Natural killer cell treated with Interleukin-12 subunit alpha and Interleukin-12 subunit beta and Interleukin-15 and Interleukin-18, amount 100 ng/mL, for 72 hours (primary cell): ENCODE measurements around the gene CALML6. TPM values are rescaled to one million over a fixed set of nuclear protein-coding genes. Genes with fewer than 3 reads are reported as not detected.
A peak's percentile ranks its signal among the peaks of the same experiment; 100 is the strongest.

Experiments used
- ATAC-seq, 2 donors: fragments of 150-1000 bp; cut with Tn5 transposase in 1 of 2; sonication (Bioruptor Pico), chemical (Tn5 transposase) in 1 of 2; 2 replicates each; pipeline ENCODE4 v1.10.0; 2021
- DNase-seq: peaks from one replicate; pipeline ENCODE4 v3.0.0; 2022; ENCODE audit warnings: low spot score
- H3K27ac Mint-ChIP-seq, 2 donors: 1 replicate in 1 of 2; 2 replicates in 1 of 2; pipeline ENCODE4 v1.8.0; 2022; ENCODE audit warnings: mixed read lengths in 2 of 2, mild to moderate bottlenecking in 1 of 2, moderate library complexity in 1 of 2
- H3K27me3 Mint-ChIP-seq, 2 donors: 1 replicate in 1 of 2; 2 replicates in 1 of 2; pipeline ENCODE4 v1.8.0; 2022; ENCODE audit warnings: mixed read lengths in 2 of 2
- H3K36me3 Mint-ChIP-seq: one replicate; pipeline ENCODE4 v1.8.0; 2022; ENCODE audit warnings: mixed read lengths
- H3K4me1 Mint-ChIP-seq, 2 donors: 1 replicate in 1 of 2; 2 replicates in 1 of 2; pipeline ENCODE4 v1.8.0; 2022; ENCODE audit warnings: low read depth in 2 of 2, mixed read lengths in 2 of 2, mild to moderate bottlenecking in 1 of 2
- H3K4me3 Mint-ChIP-seq: one replicate; pipeline ENCODE4 v1.8.0; 2022; ENCODE audit warnings: mixed read lengths
- H3K9me3 Mint-ChIP-seq: 2 replicates; pipeline ENCODE4 v1.8.0; 2022; ENCODE audit warnings: mixed read lengths
- total RNA-seq, 2 donors: library from RNA; stranded (reverse); gene quantifications; one replicate each; pipeline ENCODE4 v1.2.3, GENCODE V29; 2022

The CALML6 gene, protein sequence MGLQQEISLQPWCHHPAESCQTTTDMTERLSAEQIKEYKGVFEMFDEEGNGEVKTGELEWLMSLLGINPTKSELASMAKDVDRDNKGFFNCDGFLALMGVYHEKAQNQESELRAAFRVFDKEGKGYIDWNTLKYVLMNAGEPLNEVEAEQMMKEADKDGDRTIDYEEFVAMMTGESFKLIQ
- total RNA-seq, result 1 to 10 TPM in 1 of 2 donors, under 1 TPM in 1; 1.00 to 1.2 TPM

DNA sequence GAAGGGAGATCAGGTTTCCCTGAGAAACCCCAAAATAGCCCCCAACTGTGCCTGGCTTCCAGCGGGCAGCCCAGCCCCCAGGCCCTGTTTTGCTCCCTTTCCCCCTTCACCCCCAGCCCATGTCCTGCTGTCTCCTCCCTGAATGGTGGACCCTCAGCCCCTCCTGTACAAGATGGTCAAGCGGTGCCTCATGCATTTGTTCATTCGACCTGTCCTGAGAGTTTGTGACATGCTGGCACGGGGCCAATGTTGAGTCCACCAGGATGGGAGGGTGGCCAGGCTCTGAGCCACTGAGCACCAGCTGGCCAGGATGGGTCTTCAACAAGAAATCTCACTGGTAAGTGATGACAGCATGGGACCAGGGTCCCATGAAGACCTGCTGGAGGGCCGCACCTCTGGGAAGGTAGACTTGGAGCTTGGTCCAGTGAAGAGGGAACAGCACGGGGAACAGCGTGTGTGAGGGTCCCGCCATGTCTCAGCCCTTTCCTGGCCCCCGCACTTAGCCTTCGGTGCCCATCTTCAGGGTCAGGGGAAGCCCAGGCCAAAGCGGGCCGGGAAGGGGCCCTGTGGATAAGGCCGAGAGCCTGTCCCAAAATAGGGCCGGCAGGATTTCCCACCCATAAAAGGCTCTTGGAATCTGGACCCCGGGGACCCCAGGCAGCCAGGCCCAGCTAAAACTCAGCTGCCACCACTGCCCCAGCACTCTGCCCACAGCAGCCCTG lies at the start of gene CALML6:
CALML6 (plus strand) TSS at position 290 of the 722 bp plus-strand sequence; CDS start at position 311, 21 bp downstream.
- H3K4me1 Mint-ChIP-seq, result peaks cover 4 to 8% of the 10 kb centered on the region in 2 donors
- H3K36me3 Mint-ChIP-seq, result no peaks in the 10 kb centered on the region
- ATAC-seq (no peak), DNase-seq (no peak)
- H3K27me3 Mint-ChIP-seq, result no peaks in the 10 kb centered on the region
- H3K9me3 Mint-ChIP-seq, result no peaks in the 10 kb centered on the region
- no peak within 1 kb of the TSS for H3K27ac Mint-ChIP-seq
- H3K4me3 Mint-ChIP-seq, result no peak within 1 kb of the TSS

DNA sequence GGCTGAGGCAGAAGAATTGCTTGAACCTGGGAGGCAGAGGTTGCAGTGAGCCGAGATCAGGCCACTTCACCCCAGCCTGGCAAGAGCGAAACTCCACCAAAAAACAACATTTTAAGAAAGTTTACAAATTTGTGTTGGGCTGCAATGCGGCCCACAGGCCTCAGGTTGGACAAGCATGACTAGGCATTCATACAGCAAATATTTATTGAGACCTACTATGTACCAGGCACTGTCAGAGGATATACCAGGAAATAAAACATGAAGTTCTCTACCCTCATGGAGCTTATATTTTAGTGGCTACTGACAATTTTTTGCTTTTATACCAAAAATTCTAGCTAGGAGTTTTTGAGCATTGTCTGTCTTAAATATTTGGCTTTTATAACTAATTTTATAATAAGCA lies 47.9 kb upstream of the CALML6 start:
- Mint-ChIP-seq H3K36me3 (no peaks in the 10 kb centered on the region), H3K27me3 (no peaks in the 10 kb centered on the region), H3K9me3 (no peaks in the 10 kb centered on the region), H3K27ac (no peak overlapping the region), H3K4me3 (no peak overlapping the region), H3K4me1 (peaks cover 60 to 61% of the 10 kb centered on the region in 2 donors)
- ATAC-seq (no peak), DNase-seq (no peak)

DNA sequence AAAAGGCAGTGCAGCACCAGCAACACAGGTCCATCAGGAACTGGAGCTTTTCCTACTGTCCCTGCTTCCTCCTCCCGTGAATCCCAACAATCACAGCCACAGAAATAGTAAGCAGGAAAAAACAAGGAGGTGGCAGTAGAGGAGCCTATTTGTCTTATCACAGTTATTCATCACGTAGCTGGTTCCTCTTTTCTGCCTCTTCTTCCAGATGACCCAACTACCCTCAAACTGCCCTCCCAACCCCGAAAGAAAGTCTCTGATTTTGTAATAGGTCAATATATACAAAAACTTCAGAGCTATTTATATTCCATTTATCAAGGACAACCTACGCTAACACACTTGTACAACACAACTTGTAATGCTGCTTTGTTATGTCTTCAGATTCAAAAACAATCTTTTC lies 45.6 kb upstream of the CALML6 start:
- Mint-ChIP-seq H3K4me1 (peaks cover 59 to 60% of the 10 kb centered on the region in 2 donors), H3K36me3 (no peaks in the 10 kb centered on the region), H3K4me3 (no peak overlapping the region), H3K27ac (peak overlapping the region; percentile 18 to 39), H3K9me3 (no peaks in the 10 kb centered on the region), H3K27me3 (no peaks in the 10 kb centered on the region)
- DNase-seq (no peak), ATAC-seq (no peak)

DNA sequence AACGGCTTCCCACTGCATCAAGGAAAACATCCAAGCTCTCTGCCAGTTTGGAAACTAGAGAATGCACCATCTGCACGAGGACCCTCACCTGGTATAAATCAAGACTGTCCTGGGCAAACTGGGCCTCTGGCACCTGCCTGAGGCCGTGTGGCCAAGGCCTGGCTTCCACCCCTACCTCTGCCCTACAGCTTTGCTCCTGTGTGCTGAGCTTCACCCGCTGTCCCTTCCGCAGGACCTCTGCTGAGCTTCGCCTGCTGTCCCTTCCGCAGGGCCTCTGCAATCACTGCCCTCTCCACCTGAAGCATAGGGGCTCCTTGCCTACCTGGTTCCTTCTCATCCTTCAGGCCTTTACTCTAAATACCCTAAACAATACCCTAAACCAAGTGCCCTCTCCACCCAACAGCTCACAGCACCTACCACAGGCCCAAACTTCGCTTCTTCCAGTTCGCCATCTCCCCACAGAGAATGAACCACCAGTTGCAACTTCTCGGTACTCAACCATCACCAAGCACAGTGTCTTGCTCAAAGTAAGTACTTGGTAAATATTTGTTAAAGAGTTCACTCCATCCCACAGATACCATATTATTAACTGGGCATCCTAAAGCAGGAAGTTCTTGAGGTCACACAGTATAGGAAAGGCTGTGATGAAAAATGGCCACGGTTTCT lies 42.6 kb upstream of the CALML6 start:
- H3K27ac Mint-ChIP-seq, result peak overlapping the region in 1 of 2 donors; percentile 11
- H3K4me3 Mint-ChIP-seq, result peak overlapping the region; percentile 7

DNA sequence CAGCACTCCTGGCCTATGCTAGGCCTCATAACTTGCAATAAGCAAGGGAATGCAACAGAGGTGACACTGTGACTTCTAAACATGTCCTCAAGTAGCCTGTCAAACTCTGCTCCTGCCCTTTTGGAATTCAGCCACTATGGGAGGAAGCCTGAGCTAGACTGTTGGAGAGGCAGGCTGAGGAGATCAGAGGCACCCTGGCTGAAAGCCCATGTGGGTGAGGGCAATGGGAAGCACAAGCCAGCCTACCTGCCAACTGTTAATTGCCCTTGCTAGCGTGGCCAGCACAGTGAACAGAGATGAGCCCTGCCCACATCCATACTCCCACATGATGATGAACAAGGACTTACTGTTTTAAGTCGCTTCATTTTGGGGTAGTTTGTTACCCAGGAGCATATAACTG lies 41.9 kb upstream of the CALML6 start:
- DNase-seq (peak; percentile 10), ATAC-seq (no peak)
- Mint-ChIP-seq H3K27me3 (no peaks in the 10 kb centered on the region), H3K36me3 (no peaks in the 10 kb centered on the region), H3K4me1 (peaks cover 69% of the 10 kb centered on the region in 2 donors), H3K27ac (peak overlapping the region in 1 of 2 donors; percentile 11), H3K4me3 (no peak overlapping the region), H3K9me3 (no peaks in the 10 kb centered on the region)

More for the DNA sequence above, 42.6 kb upstream of the CALML6 start:
- ATAC-seq (no peak), DNase-seq (no peak)
- H3K27me3 Mint-ChIP-seq, result no peaks in the 10 kb centered on the region
- H3K9me3 Mint-ChIP-seq, result no peaks in the 10 kb centered on the region
- no peaks in the 10 kb centered on the region for H3K36me3 Mint-ChIP-seq
- H3K4me1 Mint-ChIP-seq, result peaks cover 64 to 67% of the 10 kb centered on the region in 2 donors

DNA sequence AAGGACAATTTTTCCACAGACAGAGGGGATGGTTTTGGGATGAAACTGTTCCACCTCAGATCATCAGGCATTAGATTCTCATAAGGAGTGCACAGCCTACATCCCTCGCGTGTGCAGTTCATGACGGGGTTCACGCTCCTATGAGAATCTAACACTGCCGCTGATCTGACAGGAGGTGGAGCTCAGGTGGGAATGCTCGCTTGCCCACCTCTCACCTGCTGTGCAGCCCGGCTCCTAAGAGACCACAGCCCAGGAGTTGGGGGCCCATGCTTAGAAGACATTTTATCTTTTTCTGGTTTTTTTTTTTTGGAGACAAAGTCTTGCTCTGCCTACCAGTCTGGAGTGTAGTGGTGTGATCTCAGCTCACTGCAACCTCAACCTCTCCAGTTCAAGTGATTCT lies 40.2 kb upstream of the CALML6 start:
- H3K27me3 Mint-ChIP-seq, result no peaks in the 10 kb centered on the region
- H3K4me1 Mint-ChIP-seq, result peaks cover 70 to 71% of the 10 kb centered on the region in 2 donors
- ATAC-seq (no peak), DNase-seq (no peak)
- H3K27ac Mint-ChIP-seq, result no peak overlapping the region
- no peak overlapping the region for H3K4me3 Mint-ChIP-seq
- H3K36me3 Mint-ChIP-seq, result peaks cover 6% of the 10 kb centered on the region
- H3K9me3 Mint-ChIP-seq, result no peaks in the 10 kb centered on the region

DNA sequence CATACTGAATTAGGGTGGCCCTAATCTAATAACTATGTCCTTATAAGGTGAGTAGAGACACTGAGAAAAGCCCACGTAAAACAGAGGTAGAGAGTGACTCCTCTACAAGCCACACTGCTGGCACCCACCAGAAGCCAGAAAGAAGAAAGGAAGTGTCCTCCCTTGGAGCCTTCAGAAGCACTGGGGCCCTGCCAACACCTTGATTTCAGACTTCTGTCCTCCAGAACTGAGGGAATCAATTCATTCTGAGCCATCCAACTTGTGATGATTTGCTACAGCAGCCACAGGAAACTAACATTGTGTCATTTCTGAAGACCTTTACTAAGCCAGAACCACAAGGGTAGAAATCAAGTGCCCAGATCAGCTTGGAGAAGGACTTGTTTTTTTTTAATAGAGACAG lies 39.1 kb upstream of the CALML6 start:
- peak; percentile 54 to 87 for ATAC-seq
- no peaks in the 10 kb centered on the region for H3K9me3 Mint-ChIP-seq
- peaks cover 6% of the 10 kb centered on the region for H3K36me3 Mint-ChIP-seq
- H3K27me3 Mint-ChIP-seq, result no peaks in the 10 kb centered on the region
- H3K4me1 Mint-ChIP-seq, result peaks cover 65 to 66% of the 10 kb centered on the region in 2 donors
- H3K4me3 Mint-ChIP-seq, result peak overlapping the region; percentile 84
- DNase-seq, result no peak
- H3K27ac Mint-ChIP-seq, result peak overlapping the region; percentile 87

DNA sequence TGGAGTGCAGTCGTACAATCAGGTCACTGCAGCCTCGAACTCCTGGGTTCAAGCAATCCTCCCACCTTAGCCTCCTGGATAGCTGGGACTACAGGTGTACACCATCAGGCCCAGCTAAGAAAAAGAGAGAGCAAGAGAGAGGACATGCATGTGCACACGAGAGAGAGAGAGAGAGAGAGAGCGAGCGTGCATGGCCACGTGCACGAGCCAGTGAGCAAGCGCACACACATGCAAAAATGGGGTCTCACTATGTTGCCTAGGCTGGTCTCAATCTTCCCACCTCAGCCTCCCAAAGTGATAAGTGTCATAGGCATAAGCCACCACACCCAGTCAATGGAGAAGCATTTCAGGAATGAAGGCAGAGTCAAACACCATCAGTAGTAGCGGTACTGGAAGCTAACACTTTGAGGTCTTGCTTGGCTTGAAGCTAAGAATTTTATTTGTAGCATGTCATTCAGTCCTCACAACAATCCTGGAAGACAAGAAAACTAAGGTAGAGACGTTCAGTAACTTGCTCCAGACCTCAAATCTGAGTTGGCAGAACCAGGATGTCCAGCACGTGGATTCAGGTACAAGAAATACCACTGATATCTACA lies 38.6 kb upstream of the CALML6 start:
- Mint-ChIP-seq H3K27ac (peak overlapping the region; percentile 87), H3K4me1 (peaks cover 65 to 66% of the 10 kb centered on the region in 2 donors), H3K4me3 (peak overlapping the region; percentile 84), H3K27me3 (no peaks in the 10 kb centered on the region), H3K36me3 (peaks cover 6% of the 10 kb centered on the region), H3K9me3 (no peaks in the 10 kb centered on the region)
- ATAC-seq (peak in 1 of 2 donors; percentile 6), DNase-seq (peak; percentile 6)

DNA sequence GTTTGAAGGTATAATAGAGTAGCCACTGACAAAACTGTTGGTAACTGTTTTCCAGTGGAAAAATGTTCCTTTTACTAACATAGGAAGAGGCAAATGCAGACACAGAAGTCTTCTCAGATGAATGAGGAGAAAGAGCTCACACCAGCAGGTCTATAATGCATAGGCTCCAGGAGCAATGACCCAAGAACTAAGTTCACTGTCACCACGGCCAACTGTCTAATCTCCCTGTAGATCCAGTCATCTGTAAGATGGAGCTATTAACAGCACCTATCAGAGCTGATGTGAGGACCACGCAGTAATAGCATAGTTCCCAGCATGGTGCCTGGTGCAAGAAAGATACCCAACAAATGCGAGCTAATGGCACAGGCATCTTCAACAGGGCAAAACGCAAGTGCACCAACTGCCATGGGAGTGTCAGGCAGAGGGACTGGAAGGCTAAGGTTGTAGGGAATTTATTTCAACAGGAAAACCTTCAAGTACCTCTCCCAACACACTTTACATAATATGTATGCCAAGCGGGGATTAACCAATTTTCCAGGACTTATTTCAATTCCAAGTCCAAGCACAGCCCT lies 37.1 kb upstream of the CALML6 start:
- no peak for ATAC-seq
- H3K27ac Mint-ChIP-seq, result peak overlapping the region in 1 of 2 donors; percentile 17

DNA sequence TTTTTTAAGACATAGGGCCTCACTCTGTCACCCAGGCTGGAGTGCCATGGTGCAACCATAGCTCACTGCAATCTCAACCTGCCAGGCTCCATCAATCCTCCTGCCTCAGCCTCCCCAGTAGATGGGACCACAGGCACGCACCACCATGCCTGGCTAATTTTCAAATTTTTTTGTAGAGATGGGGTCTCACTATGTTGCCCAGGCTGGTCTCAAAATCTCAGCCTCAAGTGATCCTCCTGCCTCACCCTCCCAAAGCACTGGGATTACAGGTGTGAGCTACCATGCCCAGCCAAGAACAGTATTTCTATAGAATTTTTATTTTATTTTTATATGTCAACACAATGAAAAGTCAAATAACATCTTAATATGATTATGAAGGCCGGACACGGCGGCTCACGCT lies 35.1 kb upstream of the CALML6 start:
- H3K9me3 Mint-ChIP-seq, result no peaks in the 10 kb centered on the region
- H3K4me1 Mint-ChIP-seq, result peaks cover 56 to 59% of the 10 kb centered on the region in 2 donors
- no peak overlapping the region for H3K27ac Mint-ChIP-seq
- no peak for DNase-seq
- no peak overlapping the region for H3K4me3 Mint-ChIP-seq
- peaks cover 6% of the 10 kb centered on the region for H3K36me3 Mint-ChIP-seq
- no peak for ATAC-seq
- no peaks in the 10 kb centered on the region for H3K27me3 Mint-ChIP-seq

More for the DNA sequence above, 37.1 kb upstream of the CALML6 start:
- Mint-ChIP-seq H3K36me3 (peaks cover 6% of the 10 kb centered on the region), H3K4me1 (peaks cover 59 to 62% of the 10 kb centered on the region in 2 donors), H3K4me3 (no peak overlapping the region), H3K9me3 (no peaks in the 10 kb centered on the region), H3K27me3 (no peaks in the 10 kb centered on the region)
- DNase-seq, result no peak

DNA sequence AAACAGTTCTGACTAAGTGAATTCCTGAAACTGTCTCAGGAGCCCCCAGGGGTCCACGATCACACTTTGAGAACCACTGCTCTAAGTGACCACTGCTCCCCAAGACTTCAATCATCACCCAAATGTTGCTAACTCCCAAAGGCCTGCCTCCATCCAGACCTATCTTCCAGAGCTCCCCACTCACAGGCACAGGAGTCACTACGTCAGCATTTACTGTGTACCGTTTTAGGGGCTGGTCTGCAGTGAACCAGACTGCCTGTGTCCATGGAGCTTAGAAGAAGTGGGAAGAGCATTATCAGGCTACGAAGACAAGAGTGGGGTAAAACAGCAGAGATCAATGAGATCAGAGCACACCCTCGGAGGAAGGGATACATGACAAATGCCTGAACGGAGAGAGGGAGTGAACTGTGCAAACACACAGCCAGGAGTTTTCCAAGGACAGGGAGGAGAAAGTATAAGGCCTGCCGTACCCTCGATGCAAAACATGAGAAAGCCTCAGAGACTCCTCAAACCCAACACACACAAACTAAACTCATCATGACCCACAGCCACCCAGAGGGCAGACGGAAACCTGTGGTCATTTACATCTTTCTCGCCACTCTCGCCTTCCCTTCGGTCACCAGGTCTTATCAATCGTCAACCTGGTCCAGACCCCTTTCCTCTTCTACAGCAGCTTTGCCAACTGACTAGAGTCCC lies 34.3 kb upstream of the CALML6 start:
- Mint-ChIP-seq H3K27me3 (no peaks in the 10 kb centered on the region), H3K36me3 (peaks cover 6% of the 10 kb centered on the region), H3K4me1 (peaks cover 48 to 54% of the 10 kb centered on the region in 2 donors), H3K9me3 (no peaks in the 10 kb centered on the region), H3K27ac (peak overlapping the region; percentile 55 to 67), H3K4me3 (peak overlapping the region; percentile 70)
- DNase-seq (no peak), ATAC-seq (no peak)

DNA sequence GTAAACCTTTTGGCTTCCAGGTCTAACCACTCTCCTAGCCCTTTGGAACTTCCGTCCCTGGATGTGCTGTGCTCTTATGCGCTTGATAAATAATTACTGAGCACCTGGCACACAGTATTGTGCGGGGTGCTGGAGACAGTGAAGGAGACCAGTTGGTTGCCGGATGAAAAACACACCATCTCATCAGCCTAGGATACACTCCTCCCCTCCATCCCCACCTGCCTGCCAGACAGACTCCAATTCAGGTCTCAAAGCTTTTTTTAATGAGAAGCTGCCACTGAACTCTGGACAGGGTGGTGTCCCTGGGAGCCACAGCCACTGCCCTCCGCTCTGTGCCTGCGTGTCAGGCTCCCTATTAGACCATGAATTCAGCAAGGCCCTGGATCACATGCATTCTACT lies 33.3 kb upstream of the CALML6 start:
- DNase-seq (no peak), ATAC-seq (no peak)
- peaks cover 6% of the 10 kb centered on the region for H3K36me3 Mint-ChIP-seq
- H3K4me3 Mint-ChIP-seq, result peak overlapping the region; percentile 70
- H3K4me1 Mint-ChIP-seq, result peaks cover 44 to 45% of the 10 kb centered on the region in 2 donors
- H3K27ac Mint-ChIP-seq, result peak overlapping the region; percentile 55 to 67
- no peaks in the 10 kb centered on the region for H3K27me3 Mint-ChIP-seq
- no peaks in the 10 kb centered on the region for H3K9me3 Mint-ChIP-seq
